IPS-18a (cell line): ENCODE measurements around the gene CNTN4.

Source experiments
- H3K27ac ChIP-seq: one replicate; pipeline ENCODE4 v1.5.1; 2013; ENCODE audit warnings: low read length
- H3K27me3 ChIP-seq: one replicate; pipeline ENCODE4 v1.6.1; 2013; ENCODE audit warnings: mild to moderate bottlenecking, low read length; ENCODE audit not compliant: control insufficient read depth, insufficient read depth
- H3K36me3 ChIP-seq: one replicate; pipeline ENCODE4 v1.6.1; 2013; ENCODE audit warnings: low read depth, low read length; ENCODE audit not compliant: control insufficient read depth
- H3K4me1 ChIP-seq: one replicate; pipeline ENCODE4 v1.6.1; 2013; ENCODE audit warnings: low read depth, low read length; ENCODE audit not compliant: control insufficient read depth
- H3K4me3 ChIP-seq: one replicate; pipeline ENCODE4 v1.5.1; 2013; ENCODE audit warnings: low read length
- H3K9ac ChIP-seq: one replicate; pipeline ENCODE4 v1.6.1; 2013; ENCODE audit warnings: mild to moderate bottlenecking, low read length, moderate library complexity
- H3K9me3 ChIP-seq: one replicate; pipeline ENCODE4 v1.6.1; 2013; ENCODE audit warnings: low read depth, low read length; ENCODE audit not compliant: control insufficient read depth

Gene CNTN4

DNA sequence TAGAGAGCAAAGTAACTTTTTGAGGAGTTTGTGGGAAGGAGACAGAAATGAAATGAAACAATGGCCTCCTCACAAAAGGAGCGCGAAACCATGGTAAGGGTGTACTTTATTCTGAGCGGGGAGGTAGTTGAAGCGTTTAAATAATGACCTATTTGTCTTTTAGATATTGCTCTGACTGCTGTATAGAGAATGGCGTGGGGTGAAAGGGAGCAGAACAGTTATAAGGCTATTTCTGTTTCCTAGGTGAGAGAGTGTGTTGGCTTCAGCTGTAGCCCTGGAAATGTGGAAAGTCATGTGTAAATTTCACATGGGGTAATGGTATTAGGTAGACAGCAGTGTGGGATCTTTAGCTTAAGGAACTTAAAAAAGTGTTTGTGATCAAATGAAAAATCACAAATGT lies 54.9 kb downstream of the CNTN4 start:
- H3K4me1 ChIP-seq, result no peaks in the 10 kb centered on the region
- H3K9ac ChIP-seq, result no peak overlapping the region
- no peaks in the 10 kb centered on the region for H3K36me3 ChIP-seq
- no peaks in the 10 kb centered on the region for H3K27me3 ChIP-seq
- H3K27ac ChIP-seq, result no peak overlapping the region
- H3K9me3 ChIP-seq, result no peaks in the 10 kb centered on the region
- H3K4me3 ChIP-seq, result no peak overlapping the region

GRCh38 chr3:2154621-2155020 lies 56.0 kb downstream of the CNTN4 start:
- Histone ChIP-seq H3K36me3 (no peaks in the 10 kb centered on the region), H3K4me3 (no peak overlapping the region), H3K27ac (no peak overlapping the region), H3K9me3 (no peaks in the 10 kb centered on the region), H3K9ac (no peak overlapping the region), H3K27me3 (no peaks in the 10 kb centered on the region), H3K4me1 (no peaks in the 10 kb centered on the region)

DNA sequence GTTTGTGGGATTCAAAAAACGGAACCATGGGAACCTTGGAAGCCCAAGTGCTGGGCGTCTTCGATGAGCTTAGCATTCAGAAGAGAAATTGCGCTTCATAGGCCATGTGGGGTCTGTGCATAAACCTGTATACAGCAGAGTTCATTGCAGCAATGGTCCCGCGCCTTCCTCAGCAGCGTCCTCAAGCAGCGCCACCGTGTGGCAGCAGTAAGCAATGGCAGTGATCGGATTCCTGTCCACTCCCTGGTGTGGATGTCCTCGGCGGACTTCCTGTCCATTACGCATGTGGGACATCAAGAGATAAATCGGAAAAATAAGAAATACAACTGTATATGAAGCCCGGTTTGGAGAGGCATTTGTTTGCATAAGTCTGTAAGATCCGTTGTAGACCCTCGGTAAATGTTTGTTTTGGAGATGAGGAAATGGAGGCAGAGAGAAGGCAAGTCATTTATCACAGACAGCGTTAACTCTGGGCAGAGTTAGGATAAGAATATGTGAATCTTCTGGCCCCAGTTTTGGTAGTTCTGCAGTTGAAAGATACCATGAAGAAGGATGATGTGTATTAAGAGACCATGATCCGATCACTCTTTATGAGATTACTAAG lies 57.7 kb downstream of the CNTN4 start:
- H3K4me3 ChIP-seq, result no peak overlapping the region
- H3K4me1 ChIP-seq, result no peaks in the 10 kb centered on the region
- no peak overlapping the region for H3K9ac ChIP-seq

GRCh38 chr3:2158828-2159227 lies 60.2 kb downstream of the CNTN4 start:
- no peaks in the 10 kb centered on the region for H3K9me3 ChIP-seq
- no peak overlapping the region for H3K9ac ChIP-seq
- H3K27ac ChIP-seq, result no peak overlapping the region
- H3K36me3 ChIP-seq, result no peaks in the 10 kb centered on the region
- H3K27me3 ChIP-seq, result no peaks in the 10 kb centered on the region
- H3K4me3 ChIP-seq, result no peak overlapping the region
- H3K4me1 ChIP-seq, result no peaks in the 10 kb centered on the region

More for the DNA sequence above, 57.7 kb downstream of the CNTN4 start:
- no peak overlapping the region for H3K27ac ChIP-seq
- no peaks in the 10 kb centered on the region for H3K9me3 ChIP-seq
- H3K27me3 ChIP-seq, result no peaks in the 10 kb centered on the region
- H3K36me3 ChIP-seq, result no peaks in the 10 kb centered on the region

DNA sequence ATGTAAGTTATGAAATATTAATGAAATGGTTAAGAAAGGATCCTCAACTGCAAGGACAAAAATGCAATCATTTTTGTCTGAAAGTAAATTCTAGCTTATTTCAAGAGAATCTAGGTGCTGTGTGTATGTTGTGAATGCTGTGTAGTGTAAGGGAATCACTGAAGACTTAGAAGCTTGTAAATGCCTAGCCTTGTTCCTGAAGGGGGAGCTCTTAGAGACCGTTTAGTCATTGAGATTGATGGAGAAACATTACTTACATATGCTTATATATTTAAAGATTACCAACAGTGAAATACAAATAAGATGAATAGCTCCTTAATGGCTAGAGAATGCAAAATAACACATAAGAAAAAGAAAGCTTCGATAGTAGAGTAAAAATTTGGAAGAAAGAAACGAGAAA lies 67.9 kb downstream of the CNTN4 start:
- no peak overlapping the region for H3K9ac ChIP-seq
- H3K4me3 ChIP-seq, result no peak overlapping the region
- H3K27me3 ChIP-seq, result no peaks in the 10 kb centered on the region
- no peaks in the 10 kb centered on the region for H3K4me1 ChIP-seq
- no peaks in the 10 kb centered on the region for H3K36me3 ChIP-seq
- H3K9me3 ChIP-seq, result no peaks in the 10 kb centered on the region
- H3K27ac ChIP-seq, result no peak overlapping the region

- Histone ChIP-seq H3K36me3 (no peaks in the 10 kb centered on the region), H3K4me1 (no peaks in the 10 kb centered on the region), H3K27ac (no peak overlapping the region), H3K4me3 (no peak overlapping the region), H3K27me3 (no peaks in the 10 kb centered on the region), H3K9me3 (no peaks in the 10 kb centered on the region), H3K9ac (no peak overlapping the region)
These were observed 74.0 kb downstream of the CNTN4 start for GRCh38 chr3:2172561-2173171.

DNA sequence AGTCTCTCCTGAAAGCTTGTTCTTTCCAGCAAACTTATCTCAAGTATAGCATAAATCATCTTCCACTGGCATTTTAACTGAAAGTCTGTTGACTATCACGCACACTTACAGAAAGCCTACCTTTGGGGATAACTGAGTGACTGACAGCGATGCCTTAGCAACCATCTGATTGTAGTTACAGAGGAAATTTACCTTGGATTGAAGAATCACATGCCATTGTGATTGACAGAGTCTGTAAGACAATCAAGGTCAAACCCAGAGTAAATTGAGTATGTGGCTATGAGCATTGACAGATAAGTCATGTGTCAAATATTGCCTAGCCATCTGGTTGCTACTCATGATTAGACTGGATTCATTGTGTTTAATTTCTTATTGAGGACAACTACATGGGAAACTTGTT lies 82.0 kb downstream of the CNTN4 start:
- Histone ChIP-seq H3K9ac (no peak overlapping the region), H3K27me3 (no peaks in the 10 kb centered on the region), H3K4me1 (no peaks in the 10 kb centered on the region), H3K27ac (no peak overlapping the region), H3K9me3 (no peaks in the 10 kb centered on the region), H3K4me3 (no peak overlapping the region), H3K36me3 (no peaks in the 10 kb centered on the region)

- H3K4me3 ChIP-seq, result no peak overlapping the region
- no peak overlapping the region for H3K27ac ChIP-seq
These were observed 100.2 kb downstream of the CNTN4 start for GRCh38 chr3:2198776-2199279.

DNA sequence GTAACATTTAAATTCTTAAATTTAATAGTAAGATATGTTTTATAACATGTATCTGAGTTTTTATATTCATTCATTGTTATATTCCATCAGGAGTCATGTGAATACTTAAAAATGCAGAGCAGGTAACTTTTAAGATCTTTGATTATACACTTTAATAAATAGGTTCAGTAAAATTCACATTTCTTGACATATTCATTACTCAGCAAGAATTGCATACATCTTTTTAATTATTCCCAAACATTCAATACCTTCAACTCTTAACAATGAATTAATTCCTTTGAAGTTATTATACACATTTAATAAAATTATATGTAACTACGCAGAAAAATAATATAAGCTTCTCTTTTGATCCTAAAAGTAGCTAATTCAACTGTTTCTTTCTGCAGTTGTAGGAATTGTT lies 105.4 kb downstream of the CNTN4 start:
- no peaks in the 10 kb centered on the region for H3K27me3 ChIP-seq

More at GRCh38 chr3:2198776-2199279, 100.2 kb downstream of the CNTN4 start:
- H3K27me3 ChIP-seq, result no peaks in the 10 kb centered on the region
- no peak overlapping the region for H3K9ac ChIP-seq
- no peaks in the 10 kb centered on the region for H3K36me3 ChIP-seq
- no peaks in the 10 kb centered on the region for H3K4me1 ChIP-seq
- no peaks in the 10 kb centered on the region for H3K9me3 ChIP-seq

GRCh38 chr3:2205692-2206091 lies 107.0 kb downstream of the CNTN4 start:
- no peaks in the 10 kb centered on the region for H3K4me1 ChIP-seq
- H3K27ac ChIP-seq, result no peak overlapping the region
- no peak overlapping the region for H3K4me3 ChIP-seq
- H3K9ac ChIP-seq, result no peak overlapping the region
- H3K27me3 ChIP-seq, result no peaks in the 10 kb centered on the region
- H3K36me3 ChIP-seq, result no peaks in the 10 kb centered on the region
- no peaks in the 10 kb centered on the region for H3K9me3 ChIP-seq

More for the DNA sequence above, 105.4 kb downstream of the CNTN4 start:
- no peak overlapping the region for H3K4me3 ChIP-seq
- H3K27ac ChIP-seq, result no peak overlapping the region
- H3K4me1 ChIP-seq, result no peaks in the 10 kb centered on the region
- H3K36me3 ChIP-seq, result no peaks in the 10 kb centered on the region
- no peaks in the 10 kb centered on the region for H3K9me3 ChIP-seq
- H3K9ac ChIP-seq, result no peak overlapping the region

GRCh38 chr3:2206536-2206935 lies 107.9 kb downstream of the CNTN4 start:
- no peak overlapping the region for H3K27ac ChIP-seq

GRCh38 chr3:2211568-2211967 lies 112.9 kb downstream of the CNTN4 start:
- no peaks in the 10 kb centered on the region for H3K4me1 ChIP-seq
- no peak overlapping the region for H3K27ac ChIP-seq
- no peaks in the 10 kb centered on the region for H3K36me3 ChIP-seq
- H3K9ac ChIP-seq, result no peak overlapping the region
- H3K27me3 ChIP-seq, result no peaks in the 10 kb centered on the region
- H3K4me3 ChIP-seq, result no peak overlapping the region
- no peaks in the 10 kb centered on the region for H3K9me3 ChIP-seq

More at GRCh38 chr3:2206536-2206935, 107.9 kb downstream of the CNTN4 start:
- Histone ChIP-seq H3K4me3 (no peak overlapping the region), H3K4me1 (no peaks in the 10 kb centered on the region), H3K27me3 (no peaks in the 10 kb centered on the region), H3K9me3 (no peaks in the 10 kb centered on the region), H3K9ac (no peak overlapping the region), H3K36me3 (no peaks in the 10 kb centered on the region)
